ENCODE measurements around the gene TEX10.
"Not testable (repeated sequence)": the region's sequence is repeated elsewhere in the genome, so short reads cannot be mapped to it uniquely, and the experiment has no call there.

The TEX10 gene

DNA sequence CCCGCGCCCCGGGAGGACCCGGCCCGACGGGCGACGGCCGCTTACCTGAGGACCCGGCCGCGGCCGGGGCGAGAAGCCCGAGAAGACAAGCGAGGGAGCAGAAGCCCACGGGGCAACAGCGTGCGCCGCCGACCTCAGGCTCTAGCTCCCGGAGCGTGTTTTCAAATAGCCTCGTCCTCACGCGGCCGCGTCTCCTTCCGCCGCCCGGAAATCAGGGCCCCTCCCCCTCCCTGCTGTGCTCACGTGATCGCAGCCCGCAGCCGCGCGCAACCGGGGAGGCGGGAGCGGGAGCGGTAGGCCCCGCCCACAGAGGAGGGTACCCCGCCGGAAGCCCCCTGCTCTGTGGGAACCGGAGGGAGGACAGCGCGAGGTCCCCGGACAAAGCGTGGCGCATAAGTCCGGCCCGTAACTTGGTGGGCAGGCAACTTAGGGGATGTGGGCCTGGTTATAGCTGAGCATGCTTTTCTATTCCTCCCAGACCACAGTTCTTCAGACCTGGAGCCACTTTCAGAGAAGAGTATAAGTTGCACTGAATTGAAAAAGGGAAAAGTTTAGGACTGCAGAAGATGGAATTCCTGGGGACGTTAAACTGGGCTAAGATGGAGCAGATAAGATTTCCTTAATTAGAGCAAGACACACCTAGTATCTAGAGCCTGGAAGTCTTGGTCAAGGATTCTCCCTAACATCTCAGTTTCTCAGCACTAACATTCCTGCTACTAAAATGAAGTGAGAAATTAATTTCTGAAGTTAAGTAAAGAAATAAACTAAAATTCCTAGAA is at the start of gene TEX10:
TSS of gene TEX10 (minus strand) at position 216 of the 779 bp plus-strand sequence. CDS start 3,579 bp downstream, outside the sequence.
- peak; percentile 69 for DNase-seq

DNA sequence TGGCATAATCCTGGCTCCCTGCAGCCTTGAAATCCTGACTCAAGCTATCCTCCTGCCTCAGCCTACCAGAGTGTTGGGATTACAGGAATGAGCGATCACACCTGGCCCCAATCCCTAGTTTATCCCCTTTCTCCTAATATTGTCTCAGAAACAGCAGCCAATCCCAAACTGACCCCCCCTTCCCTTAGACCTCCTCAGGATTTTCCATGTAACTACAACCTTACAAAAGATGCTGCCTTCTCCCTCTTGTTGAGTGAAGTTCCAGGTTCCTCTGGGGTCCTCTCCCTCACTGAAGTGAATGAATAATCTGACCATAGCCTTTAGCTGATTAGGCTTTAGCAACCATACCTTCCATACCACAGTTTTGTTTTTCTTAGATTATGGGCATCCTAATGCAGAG is 48.3 kb upstream of the TEX10 start:
- no peak for DNase-seq

DNA sequence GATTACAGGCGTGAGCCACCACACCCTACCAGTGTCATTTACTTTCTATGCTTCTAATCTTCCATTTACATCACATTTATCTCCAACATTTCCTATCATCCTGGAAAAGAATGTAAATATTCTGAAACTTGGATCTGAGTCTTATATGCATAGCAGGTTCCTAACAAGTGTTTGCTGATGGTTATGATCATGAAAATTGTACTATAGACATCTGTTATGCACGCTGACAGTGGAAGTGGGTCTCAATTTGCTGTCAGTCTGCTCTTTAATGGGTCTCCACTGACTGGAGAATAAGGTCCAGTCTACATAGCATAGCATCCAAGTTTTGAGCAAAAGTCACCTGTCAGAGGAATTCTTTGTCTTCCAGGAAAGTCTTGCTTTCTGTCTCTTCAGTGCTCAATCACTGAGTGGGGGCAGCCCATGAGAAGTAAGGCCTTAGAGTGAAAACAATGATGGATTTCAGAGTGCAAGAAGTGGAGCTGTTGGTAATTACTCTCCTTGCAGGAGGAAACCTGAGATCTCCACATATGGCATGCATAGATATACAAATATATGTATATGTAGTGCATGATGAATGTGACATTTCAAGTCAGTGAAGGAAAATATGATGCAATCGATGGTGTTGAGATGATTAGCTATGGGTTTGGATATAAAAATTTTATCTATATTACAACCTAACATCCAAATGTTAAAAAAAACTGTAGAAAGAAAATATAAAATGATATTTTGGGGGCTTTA is 45.0 kb upstream of the TEX10 start:
- DNase-seq = no peak

DNA sequence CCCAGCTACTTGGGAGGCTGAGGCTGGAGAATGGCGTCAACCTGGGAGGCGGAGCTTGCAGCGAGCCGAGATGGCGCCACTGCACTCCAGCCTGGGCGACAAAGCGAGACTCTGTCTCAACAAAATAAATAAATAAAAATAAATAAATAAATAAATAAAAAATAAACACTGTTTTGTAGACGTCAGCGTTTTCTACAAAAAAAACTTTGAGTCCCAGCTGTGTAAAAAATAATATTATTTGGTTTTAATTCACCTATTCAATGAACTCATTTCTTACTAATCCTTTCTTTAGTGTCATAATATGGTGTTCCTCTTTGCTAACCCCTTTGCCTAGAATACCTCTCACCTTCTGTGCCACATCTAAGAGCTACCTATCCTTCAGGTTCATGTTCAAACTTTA is 44.0 kb upstream of the TEX10 start:
- no peak for DNase-seq

DNA sequence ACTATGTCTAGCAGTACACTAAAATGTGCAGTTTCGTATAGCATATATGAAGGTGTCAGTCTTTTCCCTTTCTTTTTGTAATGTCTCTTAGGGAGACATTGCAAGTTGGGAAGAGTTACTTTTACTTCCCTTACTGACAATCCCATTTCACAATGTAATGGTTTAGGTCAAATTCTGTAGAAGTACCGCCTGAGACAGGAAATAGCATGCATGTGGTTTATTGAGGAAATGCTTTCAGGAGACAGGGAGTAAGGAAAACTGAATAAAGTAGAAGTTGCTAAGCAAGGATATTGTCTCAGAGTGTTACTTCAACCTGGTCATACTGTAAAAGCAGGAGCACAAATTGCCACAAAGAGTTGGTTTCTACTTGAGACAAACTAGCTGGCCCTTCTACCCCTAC is 42.1 kb upstream of the TEX10 start:
- no peak for DNase-seq

DNA sequence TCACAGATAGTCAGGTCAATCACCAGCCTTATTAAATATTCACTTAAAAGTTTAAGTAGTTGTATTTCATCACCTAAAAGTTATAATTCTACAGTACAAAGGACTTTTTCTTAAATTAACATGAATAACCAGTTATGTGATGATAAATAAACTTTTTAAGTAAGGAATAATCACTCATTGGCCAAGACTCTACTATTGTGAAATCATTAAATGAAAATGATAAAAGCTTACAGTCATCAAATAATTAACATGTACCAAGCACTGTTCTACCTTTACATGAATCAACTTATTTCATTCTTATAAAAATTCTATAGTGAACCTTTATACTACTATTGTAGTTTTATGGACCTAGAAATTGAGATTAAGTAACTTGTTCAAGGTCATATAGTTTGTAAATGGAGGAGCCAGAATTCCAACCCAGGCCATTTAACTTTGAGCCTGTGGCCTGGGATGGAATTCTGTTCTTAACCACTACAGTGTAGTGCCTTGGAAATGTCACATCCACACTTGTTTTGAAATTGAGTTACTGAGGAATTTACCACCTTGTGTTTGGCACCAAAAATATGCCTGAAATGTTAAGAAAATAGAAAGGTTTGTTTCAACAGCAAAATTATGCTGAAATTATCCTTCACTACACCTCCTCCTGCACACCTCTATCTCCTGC is 41.4 kb upstream of the TEX10 start:
- no peak for DNase-seq

DNA sequence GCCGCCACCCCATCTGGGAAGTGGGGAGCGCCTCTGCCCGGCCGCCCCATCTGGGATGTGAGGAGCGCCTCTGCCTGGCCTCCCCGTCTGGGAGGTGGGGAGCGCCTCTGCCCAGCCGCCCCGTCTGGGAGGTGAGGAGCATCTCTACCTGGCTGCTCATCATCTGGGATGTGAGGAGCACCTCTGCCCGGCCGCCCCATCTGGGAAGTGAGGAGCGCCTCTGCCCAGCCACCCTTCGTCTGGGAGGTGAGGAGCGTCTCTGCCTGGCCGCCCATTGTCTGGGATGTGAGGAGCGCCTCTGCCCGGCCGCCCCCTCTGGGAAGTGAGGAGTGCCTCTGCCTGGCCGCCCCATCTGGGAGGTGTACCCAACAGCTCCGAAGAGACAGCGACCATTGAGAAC is 40.2 kb upstream of the TEX10 start:
- not testable (repeated sequence) for DNase-seq

DNA sequence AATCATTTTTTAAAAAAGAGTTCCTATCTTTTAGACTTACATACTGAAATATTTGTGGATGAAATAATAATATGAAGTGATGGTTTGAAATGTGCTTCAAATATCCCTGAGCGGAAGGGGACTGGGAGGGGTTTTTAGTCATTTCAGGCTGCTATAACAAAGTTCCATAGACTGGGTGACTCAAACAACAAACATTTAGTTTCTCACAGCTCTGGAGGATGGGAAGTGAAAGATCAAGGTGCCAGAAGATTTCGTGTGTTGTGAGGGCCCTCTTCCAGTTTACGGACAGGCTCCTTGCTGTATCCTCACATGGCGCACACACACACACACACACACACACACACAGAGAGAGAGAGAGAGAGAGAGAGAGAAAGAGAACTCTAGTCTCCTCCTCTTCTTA is 27.1 kb upstream of the TEX10 start:
- DNase-seq = no peak

DNA sequence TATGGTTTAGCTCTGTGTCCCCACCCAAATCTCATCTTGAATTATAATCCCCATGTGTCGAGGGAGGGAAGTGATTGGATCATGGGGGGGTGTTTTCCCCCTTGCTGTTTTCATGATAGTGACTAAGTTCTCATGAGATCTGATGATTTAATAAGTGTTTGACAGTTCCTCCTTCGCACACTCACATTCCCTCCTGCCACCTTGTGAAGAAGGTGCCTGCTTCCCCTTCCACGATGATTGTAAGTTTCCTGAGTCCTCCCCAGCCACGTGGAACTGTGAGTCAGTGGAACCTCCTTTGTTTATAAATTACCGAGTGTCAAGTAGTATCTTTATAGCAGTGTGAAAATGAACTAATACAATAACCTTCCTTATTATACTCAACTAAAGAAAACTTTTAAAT is 24.3 kb upstream of the TEX10 start:
- no peak for DNase-seq

DNA sequence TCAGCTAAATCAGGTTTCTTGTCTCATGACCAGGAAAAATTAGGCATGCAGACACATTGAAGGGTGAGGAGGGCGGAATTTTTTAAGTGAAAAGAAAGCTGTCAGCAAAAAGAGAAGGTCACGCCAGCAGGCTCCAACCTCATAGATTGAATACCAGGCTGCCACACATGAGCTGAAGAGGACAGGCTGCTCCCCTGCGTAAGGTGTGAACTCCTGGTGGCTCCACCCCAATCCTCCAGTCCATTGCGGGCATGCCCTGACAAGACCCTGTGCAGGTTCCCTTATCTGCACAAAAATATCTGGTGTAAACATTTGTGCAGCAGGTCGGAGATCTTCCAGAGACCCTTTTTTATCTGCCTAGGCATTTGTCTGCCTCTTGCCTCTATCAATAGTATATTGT is 22.9 kb upstream of the TEX10 start:
- DNase-seq = no peak

DNA sequence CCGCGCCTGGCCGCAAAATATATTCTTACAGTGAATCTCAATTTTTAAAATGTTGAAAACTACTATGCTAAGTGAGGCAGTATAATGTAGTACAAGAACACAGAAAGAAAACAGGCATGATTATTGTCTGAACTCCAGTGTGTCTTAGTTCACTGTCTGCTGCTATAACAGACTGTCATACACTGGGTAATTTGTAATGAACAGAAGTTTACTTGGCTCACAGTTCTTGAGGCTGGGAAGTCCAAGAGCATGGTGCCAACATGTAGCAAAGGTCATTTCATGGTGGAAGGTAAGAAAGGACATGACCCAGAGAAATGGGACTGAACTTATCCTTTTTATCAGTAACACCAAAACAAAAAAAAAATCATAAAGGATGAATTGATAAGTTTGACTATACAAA is 19.9 kb upstream of the TEX10 start:
- DNase-seq = no peak

DNA sequence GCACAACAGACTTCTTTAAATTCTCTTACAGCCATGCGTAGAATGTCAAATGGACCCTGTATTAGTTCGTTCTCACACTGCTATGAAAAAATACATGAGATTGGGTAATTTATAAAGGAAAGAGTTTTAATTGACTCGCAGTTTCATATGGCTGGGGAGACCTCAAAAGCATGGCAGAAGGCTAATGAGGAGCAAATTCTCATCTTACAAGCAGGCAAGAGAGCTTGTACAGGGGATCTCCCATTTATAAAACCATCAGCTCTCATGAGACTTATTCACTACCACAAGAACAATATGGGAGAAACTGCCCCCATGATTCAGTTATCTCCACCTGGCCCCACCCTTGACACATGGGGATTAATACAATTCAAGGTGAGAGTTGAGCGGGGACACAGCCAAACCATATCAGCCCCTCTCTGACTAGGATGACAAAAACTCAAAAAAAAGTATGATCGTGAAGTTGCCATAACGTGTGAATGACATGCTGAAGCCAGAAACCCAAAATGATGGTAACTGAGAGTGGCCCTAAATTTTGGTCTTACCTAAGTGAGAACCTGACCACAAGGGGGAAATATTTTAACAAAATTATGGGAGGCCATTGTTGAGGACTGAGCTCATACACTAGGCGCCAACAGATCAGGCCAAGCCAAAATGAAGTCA is 17.5 kb upstream of the TEX10 start:
- DNase-seq = no peak

DNA sequence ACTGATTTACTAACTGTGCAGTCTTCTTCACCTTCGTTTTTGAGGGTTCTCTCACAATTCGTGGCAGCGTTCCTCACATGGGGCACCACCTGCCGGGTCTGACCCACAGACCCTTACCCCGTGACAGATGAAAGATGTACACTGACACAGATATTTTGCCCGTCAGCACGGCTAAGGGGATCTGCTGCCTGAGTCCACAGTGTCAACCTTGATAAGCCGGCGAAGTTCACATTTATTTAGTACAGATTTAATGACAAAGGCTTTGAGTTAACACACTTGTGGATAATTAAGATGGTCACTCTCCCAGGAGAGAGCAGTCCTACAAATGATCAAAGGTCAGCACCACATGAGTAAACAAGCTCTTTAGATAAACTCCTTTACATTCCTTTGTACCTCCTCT is 15.9 kb upstream of the TEX10 start:
- no peak for DNase-seq

DNA sequence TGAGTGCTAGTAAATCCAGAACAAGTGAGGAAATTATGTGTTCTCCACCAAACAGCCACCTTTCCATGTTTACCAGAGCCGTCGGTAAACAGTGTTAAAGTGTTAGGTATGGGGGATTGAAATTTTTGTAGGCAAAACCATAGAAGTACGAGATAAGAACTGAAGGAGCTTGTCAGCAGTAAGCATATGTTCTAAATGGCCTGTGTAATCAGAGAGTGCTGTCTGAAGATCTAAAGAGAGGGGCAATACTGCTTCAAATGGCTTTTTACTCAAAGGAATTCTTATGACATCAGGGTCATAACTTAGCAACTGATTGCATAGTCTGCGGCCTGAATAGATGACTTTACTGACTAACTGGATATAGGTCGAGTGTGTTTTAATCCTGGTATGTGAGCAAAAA is 13.4 kb upstream of the TEX10 start:
- DNase-seq = no peak

DNA sequence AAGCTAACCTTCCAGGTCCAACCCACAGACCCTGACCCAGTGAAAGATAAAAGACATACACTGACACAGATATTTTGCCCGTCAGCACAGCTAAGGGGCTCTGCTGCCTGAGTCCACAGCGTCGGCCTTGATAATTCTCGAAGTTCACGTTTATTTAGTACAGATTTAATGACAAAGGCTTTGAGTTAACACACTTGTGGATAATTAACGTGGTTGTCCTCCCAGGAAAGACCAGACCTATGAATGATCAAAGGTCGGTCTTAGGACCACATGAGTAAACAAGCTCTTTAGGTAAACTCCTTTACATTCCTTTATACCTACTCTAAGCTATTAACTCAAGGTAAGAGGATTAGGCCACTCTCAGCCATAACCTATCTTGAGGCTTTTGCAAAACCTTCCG is 11.3 kb upstream of the TEX10 start:
- DNase-seq = no peak

DNA sequence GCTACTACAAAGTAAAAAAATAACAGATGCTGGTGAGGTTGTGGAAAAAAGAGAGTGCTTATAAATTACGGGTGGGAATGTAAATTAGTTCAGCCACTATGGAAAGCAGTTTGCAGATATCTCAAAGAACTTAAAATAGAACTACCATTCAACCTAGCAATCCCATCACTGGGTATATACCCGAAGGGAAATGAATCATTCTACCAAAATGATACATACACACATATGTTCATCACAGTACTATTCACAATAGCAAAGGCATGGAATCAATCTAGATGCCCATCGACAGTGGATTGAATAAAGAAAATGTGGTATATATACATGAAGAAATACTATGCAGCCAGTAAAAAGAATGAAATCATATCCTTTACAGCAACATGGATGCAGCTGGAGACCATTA is 6.3 kb upstream of the TEX10 start:
- DNase-seq = no peak

DNA sequence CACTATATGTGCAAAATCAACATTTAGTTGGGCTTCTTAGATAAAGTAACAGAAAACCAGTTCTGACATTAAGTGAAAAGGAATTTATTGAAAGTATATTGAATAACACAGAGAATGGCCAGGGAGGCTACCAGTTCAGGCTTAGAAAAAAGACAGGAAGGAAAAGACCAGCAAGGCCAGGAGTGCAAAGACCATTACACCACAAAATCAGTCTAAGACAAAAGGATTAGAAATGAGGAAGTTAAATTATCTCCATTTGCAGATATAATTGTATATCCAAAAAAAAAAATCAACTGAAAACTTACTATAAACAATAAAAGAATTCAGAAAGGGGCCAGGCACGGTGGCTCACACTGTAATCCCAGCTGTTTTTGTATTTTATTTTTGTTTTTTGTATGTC is 4.8 kb upstream of the TEX10 start:
- DNase-seq = no peak

DNA sequence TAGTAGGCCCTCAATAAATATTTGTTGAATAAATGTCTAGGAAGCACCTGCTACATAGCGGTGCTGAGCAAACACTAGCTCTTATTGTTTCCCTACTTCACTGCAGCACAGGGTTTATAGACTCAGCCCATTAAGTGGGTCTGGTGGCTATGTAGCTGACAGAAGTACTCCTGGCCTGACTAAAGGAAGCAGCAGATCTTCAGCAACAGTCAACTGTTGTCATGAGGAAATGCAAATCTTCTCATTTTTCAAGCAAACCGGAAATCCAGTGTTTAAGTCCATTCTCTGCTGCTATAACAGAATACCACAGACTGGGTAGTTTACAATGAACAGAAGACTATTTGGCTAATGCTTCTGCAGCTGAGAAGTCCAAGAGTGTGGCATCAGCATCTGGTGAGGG is 2.8 kb upstream of the TEX10 start:
- no peak for DNase-seq

DNA sequence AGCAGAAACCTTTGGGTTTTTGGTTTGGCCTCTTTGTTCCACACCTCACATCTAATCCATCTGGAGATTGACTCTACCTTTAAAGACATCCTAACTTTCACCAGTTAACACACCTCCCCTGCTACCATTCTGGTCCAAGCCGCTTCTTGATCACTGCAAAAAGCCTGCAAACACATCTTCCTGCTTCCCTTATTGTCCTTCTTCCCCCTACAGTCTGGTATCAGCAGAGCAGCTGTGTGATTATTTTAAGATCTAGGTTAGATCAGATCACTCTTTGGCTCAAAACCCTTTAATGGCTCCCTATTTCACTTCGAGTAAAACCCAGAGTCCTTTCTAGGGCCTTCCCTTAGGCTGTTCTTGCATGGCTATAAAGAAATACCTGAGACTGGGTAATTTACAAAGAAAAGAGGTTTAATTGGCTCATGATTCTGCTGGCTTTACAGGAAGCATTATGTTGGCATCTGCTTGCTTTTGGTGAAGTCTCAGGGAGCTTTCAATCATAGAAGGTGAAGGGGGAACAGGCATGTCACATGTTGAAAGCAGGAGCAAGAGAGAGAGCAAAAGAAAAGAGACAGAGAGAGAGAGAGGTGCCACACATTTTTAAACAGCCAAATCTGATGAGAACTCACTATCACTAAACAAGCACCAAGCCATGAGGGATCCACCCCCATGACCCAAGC is 1.5 kb upstream of the TEX10 start:
- DNase-seq = no peak

DNA sequence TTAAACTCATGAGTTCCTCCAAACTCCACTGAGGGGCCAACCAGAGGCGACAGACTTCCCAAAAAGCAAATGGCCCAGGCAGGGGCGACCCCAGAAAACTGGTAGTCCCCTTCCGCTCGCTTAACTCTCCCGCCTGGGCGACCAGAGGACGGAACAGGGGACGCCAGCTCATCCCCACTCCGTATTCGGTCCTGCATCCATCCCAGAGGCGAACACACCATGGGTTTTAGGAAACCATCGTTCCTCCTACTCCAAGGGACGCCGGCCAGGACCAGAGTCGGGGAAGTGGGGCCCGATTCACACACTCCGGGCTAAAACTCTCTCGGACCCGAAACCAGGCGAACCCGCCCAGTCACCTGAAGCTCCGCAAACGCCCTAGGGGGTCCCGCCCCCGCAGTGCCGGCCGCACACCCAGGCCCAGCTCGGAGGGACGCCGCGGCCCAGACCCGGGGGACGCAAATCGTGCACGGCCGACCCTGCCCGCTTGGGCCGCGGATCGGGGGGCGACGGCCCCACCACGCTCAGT is 478 bp downstream of the TEX10 start:
- no peak for DNase-seq

DNA sequence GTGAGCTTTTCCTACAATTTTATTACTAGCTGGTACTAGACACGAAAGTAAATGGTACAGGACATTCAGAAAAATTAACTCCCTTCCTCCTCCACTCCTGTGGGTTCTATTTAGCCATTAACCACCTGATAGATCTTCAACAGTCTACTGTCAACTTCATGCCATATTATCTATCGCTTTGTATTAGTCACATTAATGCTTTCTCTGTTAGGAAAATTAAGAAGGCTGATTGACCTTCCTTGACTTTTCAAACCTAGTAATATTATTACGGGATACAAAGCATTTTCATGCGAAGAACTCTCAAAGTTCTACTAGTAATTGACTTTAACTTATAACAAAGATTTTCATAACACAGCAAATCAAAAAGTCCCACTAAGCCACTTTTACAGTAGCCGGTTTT is 1.2 kb downstream of the TEX10 start:
- no peak for DNase-seq

DNA sequence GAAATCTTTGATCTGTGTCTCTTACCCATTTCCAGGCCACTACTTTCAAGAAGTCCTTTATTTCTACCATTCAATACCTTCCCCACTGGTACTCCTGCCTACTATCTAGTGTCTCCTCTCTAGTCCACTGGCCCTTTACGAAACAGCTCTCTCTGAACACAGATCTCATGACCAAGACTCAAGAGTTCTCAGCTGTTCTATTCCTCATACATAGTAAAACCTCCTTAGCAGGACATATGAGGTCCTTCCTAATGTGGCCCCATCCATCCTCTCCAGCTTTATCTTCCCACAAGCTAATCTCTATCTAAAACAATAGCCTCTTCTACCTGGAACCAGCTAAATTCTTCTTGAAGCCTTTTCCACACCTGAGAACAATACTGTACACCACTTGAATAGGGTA is 2.6 kb downstream of the TEX10 start:
- DNase-seq = no peak

DNA sequence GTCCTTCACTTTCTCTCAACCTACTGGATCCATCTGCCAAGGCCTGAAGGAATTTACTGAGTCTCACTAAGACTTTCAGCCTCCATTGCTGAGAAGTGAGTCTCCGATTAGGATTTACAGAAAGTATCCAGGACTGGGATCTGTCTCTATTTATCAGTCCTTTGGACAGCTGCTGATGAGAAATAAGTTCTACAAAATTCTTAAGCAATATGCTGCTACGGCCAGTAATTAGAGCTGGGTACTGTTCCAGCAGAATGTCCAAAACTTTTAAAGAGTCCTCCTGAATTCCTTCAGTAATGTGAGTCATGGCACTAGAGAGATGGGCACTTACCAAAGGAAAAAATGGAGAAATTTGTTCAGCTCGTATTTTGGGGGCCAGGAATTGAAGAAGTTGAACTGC is 5.9 kb downstream of the TEX10 start:
- no peak for DNase-seq
